CD1c-positive myeloid dendritic cell (primary cell): ENCODE data around the gene TMPRSS11D.

ENCODE experiments used
- DNase-seq: peaks from one replicate; pipeline ENCODE4 v3.0.0-alpha.2; 2016; ENCODE audit errors: extremely low spot score

Gene TMPRSS11D

GRCh38 chr4:67883902-67884301 lies at the start of gene TMPRSS11D:
TMPRSS11D (minus strand) TSS chr4:67884002; CDS start chr4:67883933, 69 bp downstream.
- DNase-seq: no peak

- DNase-seq: no peak
These were observed 49.2 kb upstream of the TMPRSS11D start for GRCh38 chr4:67933038-67933437.

- no peak for DNase-seq
These were observed 47.5 kb upstream of the TMPRSS11D start for GRCh38 chr4:67931256-67931655.

- no peak for DNase-seq
These were observed 45.6 kb upstream of the TMPRSS11D start for GRCh38 chr4:67929426-67929825.

GRCh38 chr4:67928546-67928945 lies 44.7 kb upstream of the TMPRSS11D start:
- DNase-seq: no peak

GRCh38 chr4:67927251-67927650 lies 43.4 kb upstream of the TMPRSS11D start:
- DNase-seq: no peak

- DNase-seq: no peak
These were observed 42.7 kb upstream of the TMPRSS11D start for GRCh38 chr4:67926485-67926884.

- no peak for DNase-seq
These were observed 38.9 kb upstream of the TMPRSS11D start for GRCh38 chr4:67922697-67923096.

GRCh38 chr4:67918428-67918827 lies 34.6 kb upstream of the TMPRSS11D start:
- DNase-seq: no peak

GRCh38 chr4:67915400-67915966 lies 31.7 kb upstream of the TMPRSS11D start:
- no peak for DNase-seq

- no peak for DNase-seq
These were observed 28.3 kb upstream of the TMPRSS11D start for GRCh38 chr4:67912080-67912479.

GRCh38 chr4:67911638-67912037 lies 27.8 kb upstream of the TMPRSS11D start:
- DNase-seq: no peak

- DNase-seq: no peak
These were observed 27.3 kb upstream of the TMPRSS11D start for GRCh38 chr4:67911141-67911540.

GRCh38 chr4:67910585-67910905 lies 26.7 kb upstream of the TMPRSS11D start:
- no peak for DNase-seq

- DNase-seq: peak; percentile 55
These were observed 26.2 kb upstream of the TMPRSS11D start for GRCh38 chr4:67909905-67910584.

GRCh38 chr4:67907650-67908049 lies 23.8 kb upstream of the TMPRSS11D start:
- no peak for DNase-seq

GRCh38 chr4:67899096-67899495 lies 15.3 kb upstream of the TMPRSS11D start:
- peak; percentile 5 for DNase-seq

GRCh38 chr4:67897686-67898085 lies 13.9 kb upstream of the TMPRSS11D start:
- no peak for DNase-seq

- DNase-seq: no peak
These were observed 12.7 kb upstream of the TMPRSS11D start for GRCh38 chr4:67896421-67897065.

GRCh38 chr4:67894659-67895058 lies 10.9 kb upstream of the TMPRSS11D start:
- DNase-seq: no peak

GRCh38 chr4:67892905-67893304 lies 9.1 kb upstream of the TMPRSS11D start:
- no peak for DNase-seq

- no peak for DNase-seq
These were observed 8.5 kb upstream of the TMPRSS11D start for GRCh38 chr4:67892253-67892652.

- no peak for DNase-seq
These were observed 7.8 kb upstream of the TMPRSS11D start for GRCh38 chr4:67891645-67892044.
